ENCODE data around the gene KCTD21.

Gene KCTD21

DNA sequence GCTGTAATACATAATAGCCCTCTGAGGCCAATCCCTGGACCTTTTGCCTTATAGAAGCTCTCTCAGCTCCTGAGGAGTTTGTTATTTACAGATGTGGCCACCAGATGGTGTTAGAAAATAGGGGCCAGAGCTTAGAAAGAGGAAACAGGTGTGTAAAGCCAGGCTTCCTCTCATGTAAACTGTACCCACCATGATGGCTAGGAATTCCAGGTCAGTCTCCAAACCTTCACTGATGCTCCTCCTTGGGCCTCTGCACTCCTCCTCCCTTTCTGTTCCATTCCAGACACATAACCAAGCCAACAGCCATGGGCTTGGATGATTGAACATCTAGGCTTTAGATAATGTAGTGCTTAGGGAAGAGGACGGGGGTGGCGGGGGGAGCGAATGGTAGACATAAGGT is 40.0 kb upstream of the KCTD21 start:
- no peaks in the 10 kb centered on the region for H3K27me3 ChIP-seq (ENCODE audit: low read length)
- TF ChIP-seq, protein P1, sequence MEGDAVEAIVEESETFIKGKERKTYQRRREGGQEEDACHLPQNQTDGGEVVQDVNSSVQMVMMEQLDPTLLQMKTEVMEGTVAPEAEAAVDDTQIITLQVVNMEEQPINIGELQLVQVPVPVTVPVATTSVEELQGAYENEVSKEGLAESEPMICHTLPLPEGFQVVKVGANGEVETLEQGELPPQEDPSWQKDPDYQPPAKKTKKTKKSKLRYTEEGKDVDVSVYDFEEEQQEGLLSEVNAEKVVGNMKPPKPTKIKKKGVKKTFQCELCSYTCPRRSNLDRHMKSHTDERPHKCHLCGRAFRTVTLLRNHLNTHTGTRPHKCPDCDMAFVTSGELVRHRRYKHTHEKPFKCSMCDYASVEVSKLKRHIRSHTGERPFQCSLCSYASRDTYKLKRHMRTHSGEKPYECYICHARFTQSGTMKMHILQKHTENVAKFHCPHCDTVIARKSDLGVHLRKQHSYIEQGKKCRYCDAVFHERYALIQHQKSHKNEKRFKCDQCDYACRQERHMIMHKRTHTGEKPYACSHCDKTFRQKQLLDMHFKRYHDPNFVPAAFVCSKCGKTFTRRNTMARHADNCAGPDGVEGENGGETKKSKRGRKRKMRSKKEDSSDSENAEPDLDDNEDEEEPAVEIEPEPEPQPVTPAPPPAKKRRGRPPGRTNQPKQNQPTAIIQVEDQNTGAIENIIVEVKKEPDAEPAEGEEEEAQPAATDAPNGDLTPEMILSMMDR (IDR thresholded peaks at IDR 0.05; ENCODE audit: insufficient read depth, low read length, poor library complexity, severe bottlenecking) = peak; percentile 30
- no peak for TF ChIP-seq EZH2phosphoT487 (conservative IDR thresholded peaks at IDR 0.05; ENCODE audit: low read length)
- H3K79me2 ChIP-seq (ENCODE audit: insufficient read depth, low read length) = no peaks in the 10 kb centered on the region
- no peak overlapping the region for H3K9ac ChIP-seq (ENCODE audit: low read length)
- H3F3A ChIP-seq (ENCODE audit: insufficient read depth) = no peaks in the 10 kb centered on the region
- no peak overlapping the region for H3K4me2 ChIP-seq (ENCODE audit: low read depth, low read length, poor library complexity, severe bottlenecking)
- H3K9me2 ChIP-seq (replicated peaks; ENCODE audit: insufficient read depth, low read length) = no peaks in the 10 kb centered on the region
- no peaks in the 10 kb centered on the region for H3K9me3 ChIP-seq (ENCODE audit: insufficient read depth, low read length)
- H3K36me3 ChIP-seq (ENCODE audit: low read length) = no peaks in the 10 kb centered on the region
- no peak overlapping the region for H2AFZ ChIP-seq (ENCODE audit: low read depth, low read length, severe bottlenecking)
- no peak overlapping the region for H3K27ac ChIP-seq (ENCODE audit: low read depth, low read length)
- H4K20me1 ChIP-seq (ENCODE audit: low read depth, low read length) = no peaks in the 10 kb centered on the region
- no peak overlapping the region for H3K4me3 ChIP-seq (ENCODE audit: insufficient read depth, low read length, poor library complexity, severe bottlenecking)

DNA sequence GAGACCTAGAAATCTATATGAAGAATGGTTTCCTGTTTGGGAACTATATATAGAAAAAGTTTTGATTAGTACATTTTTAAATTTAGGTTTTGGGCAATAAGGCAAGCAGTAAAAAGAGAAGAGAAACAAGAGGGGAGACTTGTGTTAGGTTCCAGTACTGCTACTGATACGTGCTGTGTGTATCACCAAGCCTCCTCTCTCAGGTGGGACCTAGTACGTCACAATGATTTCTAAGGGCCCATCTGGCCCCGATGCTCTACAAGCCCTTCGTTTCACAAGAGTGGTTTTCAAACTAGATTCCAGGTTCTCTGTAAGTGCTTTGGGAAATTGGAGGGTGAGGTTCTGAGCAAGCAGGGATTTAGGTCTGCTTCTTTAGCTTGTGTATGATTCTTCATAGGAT is 39.5 kb upstream of the KCTD21 start:
- H3K79me2 ChIP-seq (ENCODE audit: insufficient read depth, low read length) = no peaks in the 10 kb centered on the region
- H3K9me2 ChIP-seq (replicated peaks; ENCODE audit: insufficient read depth, low read length) = no peaks in the 10 kb centered on the region
- no peaks in the 10 kb centered on the region for H3K27me3 ChIP-seq (ENCODE audit: low read length)
- TF ChIP-seq, protein P1 (IDR thresholded peaks at IDR 0.05; ENCODE audit: insufficient read depth, low read length, poor library complexity, severe bottlenecking) = no peak
- TF ChIP-seq EZH2phosphoT487 (conservative IDR thresholded peaks at IDR 0.05; ENCODE audit: low read length) = no peak
- H3K27ac ChIP-seq (ENCODE audit: low read depth, low read length) = no peak overlapping the region
- H3K9ac ChIP-seq (ENCODE audit: low read length) = no peak overlapping the region
- H4K20me1 ChIP-seq (ENCODE audit: low read depth, low read length) = no peaks in the 10 kb centered on the region
- no peaks in the 10 kb centered on the region for H3F3A ChIP-seq (ENCODE audit: insufficient read depth)
- H3K4me2 ChIP-seq (ENCODE audit: low read depth, low read length, poor library complexity, severe bottlenecking) = no peak overlapping the region
- no peak overlapping the region for H2AFZ ChIP-seq (ENCODE audit: low read depth, low read length, severe bottlenecking)
- H3K36me3 ChIP-seq (ENCODE audit: low read length) = no peaks in the 10 kb centered on the region
- no peaks in the 10 kb centered on the region for H3K9me3 ChIP-seq (ENCODE audit: insufficient read depth, low read length)
- no peak overlapping the region for H3K4me3 ChIP-seq (ENCODE audit: insufficient read depth, low read length, poor library complexity, severe bottlenecking)

DNA sequence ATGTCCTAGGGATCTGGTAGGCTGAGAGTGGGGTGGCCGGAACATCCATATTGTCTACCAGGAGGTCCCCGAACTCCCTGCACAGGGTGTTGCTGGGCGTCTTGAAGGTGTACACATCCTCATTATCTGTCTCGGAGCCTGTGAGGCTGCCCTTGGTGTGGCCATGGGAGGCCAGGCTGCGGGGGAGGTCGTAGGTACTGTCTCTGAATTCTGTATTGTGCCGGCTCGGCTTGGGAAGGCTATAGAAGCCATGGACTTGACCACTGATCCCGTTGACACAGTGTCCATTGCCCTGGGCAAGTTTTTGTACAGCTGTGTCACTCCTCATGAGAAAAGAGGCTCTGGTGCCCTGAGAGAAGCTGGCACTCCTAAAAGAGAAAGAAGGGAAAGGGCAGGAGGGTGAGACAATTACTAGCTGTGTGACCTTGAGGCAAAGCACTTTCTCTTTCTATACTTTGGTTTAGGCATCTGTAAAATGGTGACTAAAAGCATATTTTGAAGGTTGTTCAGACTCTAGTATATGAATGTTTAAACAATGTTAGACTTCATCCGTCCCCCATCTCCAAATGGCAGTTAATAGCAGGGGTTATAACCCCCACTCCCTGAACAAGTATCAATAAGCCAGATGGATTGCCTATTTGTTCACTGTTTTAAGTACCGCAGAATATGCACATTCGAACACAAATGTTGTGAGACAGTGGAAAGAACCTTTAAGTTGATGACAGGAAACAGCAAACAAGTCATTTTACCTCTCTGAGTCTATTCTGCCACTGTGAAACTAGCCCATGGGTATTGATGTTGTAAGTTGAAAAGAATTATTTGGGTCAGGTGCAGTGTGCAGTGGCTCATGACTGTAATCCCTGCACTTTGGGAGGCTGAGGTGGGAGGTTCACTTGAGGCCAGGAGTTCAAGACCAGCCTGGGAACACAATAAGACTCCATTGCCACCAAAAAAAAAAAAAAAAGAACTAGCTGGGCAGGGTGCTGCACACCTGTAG is 38.6 kb upstream of the KCTD21 start:
- Histone ChIP-seq H4K20me1 (ENCODE audit: low read depth, low read length) (no peaks in the 10 kb centered on the region), H3K9me3 (ENCODE audit: insufficient read depth, low read length) (no peaks in the 10 kb centered on the region), H3K79me2 (ENCODE audit: insufficient read depth, low read length) (no peaks in the 10 kb centered on the region), H3K9me2 (replicated peaks; ENCODE audit: insufficient read depth, low read length) (no peaks in the 10 kb centered on the region), H3K27ac (ENCODE audit: low read depth, low read length) (no peak overlapping the region), H3K27me3 (ENCODE audit: low read length) (no peaks in the 10 kb centered on the region), H3F3A (ENCODE audit: insufficient read depth) (no peaks in the 10 kb centered on the region), H3K4me3 (ENCODE audit: insufficient read depth, low read length, poor library complexity, severe bottlenecking) (no peak overlapping the region), H3K4me2 (ENCODE audit: low read depth, low read length, poor library complexity, severe bottlenecking) (no peak overlapping the region), H2AFZ (ENCODE audit: low read depth, low read length, severe bottlenecking) (no peak overlapping the region), H3K36me3 (ENCODE audit: low read length) (no peaks in the 10 kb centered on the region), H3K9ac (ENCODE audit: low read length) (no peak overlapping the region)
- TF ChIP-seq, protein P1 (IDR thresholded peaks at IDR 0.05; ENCODE audit: insufficient read depth, low read length, poor library complexity, severe bottlenecking) = no peak
- TF ChIP-seq EZH2phosphoT487 (conservative IDR thresholded peaks at IDR 0.05; ENCODE audit: low read length) = no peak
